Activated naive CD4-positive, alpha-beta T cell treated with anti-CD3 and anti-CD28 coated beads for 36 hours (primary cell): ENCODE measurements around the gene RNU1-2. TPM values are rescaled to one million over a fixed set of nuclear protein-coding genes. Genes with fewer than 3 reads are reported as not detected.
A peak's percentile ranks its signal among the peaks of the same experiment; 100 is the strongest.
"Not testable (repeated sequence)": the region's sequence is repeated elsewhere in the genome, so short reads cannot be mapped to it uniquely, and the experiment has no call there.

Experiments used
- CTCF ChIA-PET: fragments of 350-600 bp; sonication (Branson Sonifier 250); formaldehyde crosslinking; loops from one replicate; lab custom pipeline; 2021; ENCODE audit warnings: antibody characterized with exemption; lab: Charles Lee
- DNase-seq: peaks from one replicate; pipeline ENCODE4 v3.0.0-alpha.2; 2020
- H3K27ac Mint-ChIP-seq: one replicate; pipeline ENCODE4 v1.8.0; 2021; ENCODE audit warnings: mild to moderate bottlenecking, mixed read lengths
- H3K27me3 Mint-ChIP-seq: one replicate; pipeline ENCODE4 v1.8.0; 2021; ENCODE audit warnings: low read depth, mixed read lengths
- H3K36me3 Mint-ChIP-seq: one replicate; pipeline ENCODE4 v1.8.0; 2021; ENCODE audit warnings: low read depth, mixed read lengths
- H3K4me1 Mint-ChIP-seq: one replicate; pipeline ENCODE4 v1.8.0; 2021; ENCODE audit warnings: low read depth, mixed read lengths
- H3K4me3 Mint-ChIP-seq: one replicate; pipeline ENCODE4 v1.8.0; 2021; ENCODE audit warnings: mild to moderate bottlenecking, moderate library complexity, mixed read lengths
- H3K9me3 Mint-ChIP-seq: one replicate; pipeline ENCODE4 v1.8.0; 2021; ENCODE audit warnings: mixed read lengths
- intact Hi-C: fragments of 100-400 bp; cut with micrococcal nuclease; formaldehyde crosslinking; loops from one replicate; pipeline ENCODE4 v1.15.1; 2023
- total RNA-seq, 2 experiments: library from RNA; stranded (reverse); gene quantifications; one replicate each; pipeline ENCODE4 v1.2.3, GENCODE V29; 2021

Gene RNU1-2
- total RNA-seq, 2 experiments from 2014 or later: 1,341 to 1,386 TPM

GRCh38 chr1:16924919-16925477, 29.2 kb downstream of the RNU1-2 start:
- H3K4me1 Mint-ChIP-seq: peaks cover 18% of the 10 kb centered on the region
- no peaks in the 10 kb centered on the region for H3K36me3 Mint-ChIP-seq
- intact Hi-C loops: no loop called here
- no peaks in the 10 kb centered on the region for H3K9me3 Mint-ChIP-seq
- DNase-seq: no peak
- CTCF ChIA-PET: no interaction called here
- H3K4me3 Mint-ChIP-seq: no peak overlapping the region
- H3K27ac Mint-ChIP-seq: no peak overlapping the region
- no peaks in the 10 kb centered on the region for H3K27me3 Mint-ChIP-seq

- H3K4me3 Mint-ChIP-seq: no peak overlapping the region
- no peaks in the 10 kb centered on the region for H3K27me3 Mint-ChIP-seq
- DNase-seq: no peak
- CTCF ChIA-PET: no interaction called here
- intact Hi-C loops: no loop called here
- H3K4me1 Mint-ChIP-seq: peaks cover 18% of the 10 kb centered on the region
- H3K9me3 Mint-ChIP-seq: no peaks in the 10 kb centered on the region
- H3K36me3 Mint-ChIP-seq: no peaks in the 10 kb centered on the region
- no peak overlapping the region for H3K27ac Mint-ChIP-seq
These were observed 30.1 kb downstream of the RNU1-2 start for GRCh38 chr1:16925635-16926490.

- no peaks in the 10 kb centered on the region for H3K9me3 Mint-ChIP-seq
- CTCF ChIA-PET: no interaction called here
- H3K4me1 Mint-ChIP-seq: peaks cover 12% of the 10 kb centered on the region
- no peak for DNase-seq
- H3K27me3 Mint-ChIP-seq: no peaks in the 10 kb centered on the region
- no peaks in the 10 kb centered on the region for H3K36me3 Mint-ChIP-seq
- intact Hi-C loops: no loop called here
- no peak overlapping the region for H3K4me3 Mint-ChIP-seq
- H3K27ac Mint-ChIP-seq: peak overlapping the region; percentile 6
These were observed 30.8 kb downstream of the RNU1-2 start for GRCh38 chr1:16926491-16927073.

- intact Hi-C loops: no loop called here
- Mint-ChIP-seq H3K27ac (no peak overlapping the region), H3K9me3 (no peaks in the 10 kb centered on the region), H3K27me3 (no peaks in the 10 kb centered on the region), H3K4me3 (no peak overlapping the region), H3K36me3 (no peaks in the 10 kb centered on the region), H3K4me1 (peaks cover 6% of the 10 kb centered on the region)
- CTCF ChIA-PET: no interaction called here
- DNase-seq: no peak
These were observed 31.5 kb downstream of the RNU1-2 start for GRCh38 chr1:16927256-16927655.

GRCh38 chr1:16927711-16928485, 32.1 kb downstream of the RNU1-2 start:
- CTCF ChIA-PET: no interaction called here
- Mint-ChIP-seq H3K27me3 (no peaks in the 10 kb centered on the region), H3K9me3 (no peaks in the 10 kb centered on the region), H3K36me3 (no peaks in the 10 kb centered on the region), H3K4me3 (no peak overlapping the region), H3K4me1 (no peaks in the 10 kb centered on the region), H3K27ac (no peak overlapping the region)
- intact Hi-C loops: no loop called here
- no peak for DNase-seq

GRCh38 chr1:16929146-16930041, 33.6 kb downstream of the RNU1-2 start:
- DNase-seq, intact Hi-C loops, H3K9me3 Mint-ChIP-seq, H3K27me3 Mint-ChIP-seq, H3K4me1 Mint-ChIP-seq, H3K27ac Mint-ChIP-seq, H3K4me3 Mint-ChIP-seq, H3K36me3 Mint-ChIP-seq: not testable (repeated sequence)
- CTCF ChIA-PET: interaction anchor here (1.4 kb wide), 1 partner anchor 9 kb away, joined by 4 read pairs; no protein-coding TSS in a partner anchor

GRCh38 chr1:16931206-16931934, 35.6 kb downstream of the RNU1-2 start:
- H3K36me3 Mint-ChIP-seq, H3K27ac Mint-ChIP-seq, H3K27me3 Mint-ChIP-seq, DNase-seq, intact Hi-C loops, H3K4me1 Mint-ChIP-seq, H3K4me3 Mint-ChIP-seq, H3K9me3 Mint-ChIP-seq: not testable (repeated sequence)
- CTCF ChIA-PET: interaction anchor here (0.6 to 0.8 kb wide), 2 partner anchors 28 to 325 kb away, joined by 3 read pairs; no protein-coding TSS in a partner anchor

- CTCF ChIA-PET, H3K36me3 Mint-ChIP-seq, H3K9me3 Mint-ChIP-seq, H3K4me1 Mint-ChIP-seq, intact Hi-C loops, H3K4me3 Mint-ChIP-seq, H3K27ac Mint-ChIP-seq, H3K27me3 Mint-ChIP-seq, DNase-seq: not testable (repeated sequence)
These were observed 38.2 kb downstream of the RNU1-2 start for GRCh38 chr1:16933945-16934344.

- H3K9me3 Mint-ChIP-seq, intact Hi-C loops, H3K4me1 Mint-ChIP-seq, H3K4me3 Mint-ChIP-seq, H3K27me3 Mint-ChIP-seq, H3K36me3 Mint-ChIP-seq, H3K27ac Mint-ChIP-seq, CTCF ChIA-PET, DNase-seq: not testable (repeated sequence)
These were observed 40.8 kb downstream of the RNU1-2 start for GRCh38 chr1:16936580-16936979.

- Mint-ChIP-seq H3K4me1 (no peaks in the 10 kb centered on the region), H3K36me3 (no peaks in the 10 kb centered on the region), H3K4me3 (no peak overlapping the region), H3K27me3 (no peaks in the 10 kb centered on the region), H3K9me3 (no peaks in the 10 kb centered on the region), H3K27ac (no peak overlapping the region)
- intact Hi-C loops: no loop called here
- CTCF ChIA-PET: no interaction called here
- no peak for DNase-seq
These were observed 42.9 kb downstream of the RNU1-2 start for GRCh38 chr1:16938351-16939321.
